Activated T-helper 17 cell treated with anti-CD3 and anti-CD28 coated beads, Interleukin-2, amount 50 U/mL, for 72 hours (primary cell): ENCODE measurements around the gene THEMIS. TPM values are rescaled to one million over a fixed set of nuclear protein-coding genes. Genes with fewer than 3 reads are reported as not detected.
"Not testable (repeated sequence)": the region's sequence is repeated elsewhere in the genome, so short reads cannot be mapped to it uniquely, and the experiment has no call there.

Source experiments
- ATAC-seq: fragments of 150-1000 bp; cut with Tn5 transposase; replicated peaks from 2 replicates; pipeline ENCODE4 v1.10.0; 2021; ENCODE audit warnings: mild to moderate bottlenecking, moderate library complexity
- H3K27ac Mint-ChIP-seq: one replicate; pipeline ENCODE4 v1.8.0; 2022; ENCODE audit warnings: mixed read lengths
- H3K27me3 Mint-ChIP-seq: one replicate; pipeline ENCODE4 v1.8.0; 2022; ENCODE audit warnings: mixed read lengths
- H3K36me3 Mint-ChIP-seq: one replicate; pipeline ENCODE4 v1.8.0; 2022; ENCODE audit warnings: low read depth, mild to moderate bottlenecking, mixed read lengths
- H3K4me1 Mint-ChIP-seq: one replicate; pipeline ENCODE4 v1.8.0; 2022; ENCODE audit warnings: mixed read lengths
- H3K4me3 Mint-ChIP-seq: one replicate; pipeline ENCODE4 v1.8.0; 2022; ENCODE audit warnings: mild to moderate bottlenecking, mixed read lengths
- H3K9me3 Mint-ChIP-seq: one replicate; pipeline ENCODE4 v1.8.0; 2022; ENCODE audit warnings: mixed read lengths
- total RNA-seq, 2 donors: library from RNA; stranded (reverse); gene quantifications; one replicate each; pipeline ENCODE4 v1.2.3, GENCODE V29; 2022

THEMIS gene
- total RNA-seq, 2 donors from 2014 or later, result 64.9 to 72.9 TPM

DNA sequence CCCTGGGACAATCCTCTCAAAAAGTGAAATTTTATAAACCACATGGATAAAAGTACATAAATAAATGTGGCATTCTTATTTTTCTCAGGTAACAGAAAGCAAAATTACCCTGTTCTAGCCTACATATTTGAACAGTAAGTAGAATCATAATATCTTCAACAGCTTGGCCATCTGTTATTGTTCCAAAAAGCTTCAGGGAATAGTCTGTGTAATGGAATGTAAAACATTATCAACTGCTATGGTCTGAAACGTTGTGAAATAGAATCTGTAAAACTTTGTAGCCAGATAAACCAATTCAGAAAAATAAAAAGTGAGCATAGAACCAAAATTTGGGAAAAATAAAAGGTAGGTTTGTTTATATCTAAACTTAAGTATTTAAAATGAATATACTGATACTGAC, 114.7 kb downstream of the THEMIS start:
- peaks cover 52% of the 10 kb centered on the region for H3K4me1 Mint-ChIP-seq
- H3K36me3 Mint-ChIP-seq, result peaks cover 46% of the 10 kb centered on the region
- no peak overlapping the region for H3K27ac Mint-ChIP-seq
- no peak overlapping the region for H3K4me3 Mint-ChIP-seq
- peaks cover 4% of the 10 kb centered on the region for H3K9me3 Mint-ChIP-seq
- no peaks in the 10 kb centered on the region for H3K27me3 Mint-ChIP-seq
- no peak for ATAC-seq

DNA sequence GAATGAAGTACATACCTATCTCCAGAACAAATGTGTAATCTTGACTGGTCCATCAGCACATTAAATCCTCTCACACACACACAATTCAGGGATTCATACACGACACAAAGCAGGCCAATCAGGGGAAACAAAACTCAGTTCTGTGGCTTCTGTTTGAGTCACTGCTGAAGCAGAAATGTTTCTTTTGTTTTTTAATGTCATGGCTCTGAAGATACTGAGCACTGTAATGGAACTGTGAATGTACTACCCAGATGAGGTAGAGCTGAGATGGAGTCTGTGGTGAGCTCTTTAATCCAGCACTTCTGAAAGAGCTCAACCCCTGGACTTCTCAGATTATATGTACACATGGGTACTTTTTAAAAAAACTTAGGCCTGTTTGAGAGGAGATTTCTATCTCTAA, 116.4 kb downstream of the THEMIS start:
- peak overlapping the region; percentile 11 for H3K4me3 Mint-ChIP-seq
- H3K4me1 Mint-ChIP-seq, result peaks cover 52% of the 10 kb centered on the region
- no peaks in the 10 kb centered on the region for H3K27me3 Mint-ChIP-seq
- H3K36me3 Mint-ChIP-seq, result peaks cover 38% of the 10 kb centered on the region
- peak overlapping the region; percentile 42 for H3K27ac Mint-ChIP-seq
- peaks cover 4% of the 10 kb centered on the region for H3K9me3 Mint-ChIP-seq
- ATAC-seq, result peak; percentile 99

DNA sequence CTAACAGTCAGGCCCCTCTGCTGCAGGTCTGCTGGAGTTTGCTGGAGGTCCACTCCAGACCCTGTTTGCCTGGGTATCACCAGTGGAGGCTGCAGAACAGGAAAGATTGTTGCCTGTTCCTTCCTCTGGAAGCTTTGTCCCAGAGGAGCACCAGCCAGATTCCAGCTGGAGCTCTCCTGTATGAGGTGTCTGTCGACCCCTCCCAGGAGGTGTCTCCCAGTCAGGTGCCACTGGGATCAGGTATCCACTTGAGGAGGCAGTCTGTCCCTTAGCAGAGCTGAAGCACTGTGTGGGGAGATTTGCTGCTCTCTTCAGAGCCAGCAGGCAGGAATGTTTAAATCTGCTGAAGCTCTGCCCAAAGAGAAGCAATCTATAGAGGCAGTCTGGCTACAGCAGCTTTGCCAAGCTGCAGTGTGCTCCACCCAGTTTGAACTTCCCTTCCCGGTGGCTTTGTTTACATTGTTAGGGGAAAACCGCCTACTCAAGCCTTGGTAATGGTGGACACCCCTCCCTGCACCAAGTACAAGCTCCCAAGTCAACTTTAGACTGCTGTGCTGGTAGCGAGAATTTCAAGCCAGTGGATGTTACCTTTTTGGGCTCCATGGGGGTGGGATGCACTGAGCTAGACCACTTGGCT, 119.1 kb downstream of the THEMIS start:
- not testable (repeated sequence) for ATAC-seq, H3K27ac Mint-ChIP-seq, H3K27me3 Mint-ChIP-seq, H3K4me3 Mint-ChIP-seq, H3K9me3 Mint-ChIP-seq
- Mint-ChIP-seq H3K36me3 (peaks cover 28% of the 10 kb centered on the region), H3K4me1 (peaks cover 38% of the 10 kb centered on the region)

DNA sequence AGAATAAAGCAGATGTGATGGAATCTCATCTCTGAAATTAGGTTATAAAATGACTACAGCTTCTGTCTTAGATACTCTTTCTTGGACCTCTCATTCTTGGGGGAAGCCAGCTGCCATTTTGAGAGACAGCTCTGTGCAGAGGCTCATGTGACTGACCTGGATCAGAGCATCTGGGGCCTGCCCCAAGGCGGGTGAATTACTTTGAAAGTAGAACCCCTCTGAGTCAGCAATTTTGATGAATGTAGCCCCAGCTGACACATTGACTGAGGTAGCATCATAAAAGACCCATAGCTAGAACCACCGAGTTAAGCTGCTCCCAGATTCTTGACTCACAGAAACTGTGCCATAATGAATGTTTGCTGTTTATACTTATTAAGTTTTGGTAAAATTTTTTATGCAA, 124.5 kb downstream of the THEMIS start:
- no peaks in the 10 kb centered on the region for H3K27me3 Mint-ChIP-seq
- peak; percentile 77 for ATAC-seq
- peaks cover 17% of the 10 kb centered on the region for H3K36me3 Mint-ChIP-seq
- H3K4me3 Mint-ChIP-seq, result peak overlapping the region; percentile 33
- H3K9me3 Mint-ChIP-seq, result peaks cover 5% of the 10 kb centered on the region
- H3K4me1 Mint-ChIP-seq, result peaks cover 22% of the 10 kb centered on the region
- H3K27ac Mint-ChIP-seq, result peak overlapping the region; percentile 19

DNA sequence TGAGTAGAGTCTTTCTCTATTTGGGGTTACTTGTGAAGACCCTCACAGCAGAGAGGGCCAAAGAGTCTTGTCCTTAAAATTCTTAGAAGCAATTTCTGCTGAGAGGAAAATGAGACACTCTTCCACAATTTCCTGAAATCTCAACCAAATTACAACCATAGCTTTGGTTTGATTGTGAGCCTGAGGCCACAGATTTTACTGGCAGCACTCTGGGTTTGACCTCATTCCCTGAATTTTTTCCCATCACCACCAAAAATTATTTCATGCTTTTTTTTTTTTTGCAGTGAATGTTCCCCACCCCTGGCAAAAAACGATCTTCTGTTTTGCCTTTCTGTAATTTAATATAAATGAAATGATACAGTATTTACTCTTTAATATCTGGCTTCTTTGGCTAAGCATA, 125.5 kb downstream of the THEMIS start:
- Mint-ChIP-seq H3K9me3 (peaks cover 5% of the 10 kb centered on the region), H3K27me3 (no peaks in the 10 kb centered on the region), H3K36me3 (peaks cover 25% of the 10 kb centered on the region), H3K4me1 (peaks cover 21% of the 10 kb centered on the region), H3K27ac (peak overlapping the region; percentile 19), H3K4me3 (peak overlapping the region; percentile 33)
- ATAC-seq, result no peak

DNA sequence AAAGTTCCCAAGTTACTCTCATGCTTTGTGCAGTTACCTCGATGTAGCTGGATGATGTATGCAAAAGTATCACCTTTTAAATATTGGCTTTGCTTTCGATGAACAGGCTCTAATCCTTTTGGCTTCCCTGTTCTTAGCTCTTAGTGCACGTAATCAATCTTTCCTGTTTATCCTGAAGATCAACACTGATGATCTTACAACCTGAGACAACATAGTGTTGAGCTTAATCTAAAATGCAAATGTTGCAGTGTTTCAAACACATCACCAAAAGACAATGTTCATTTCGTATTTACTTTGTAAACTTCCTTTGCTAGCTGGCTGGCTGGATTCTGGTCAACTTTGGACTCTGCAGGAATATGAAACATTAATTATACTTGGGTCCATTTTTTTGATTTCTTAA, 132.1 kb downstream of the THEMIS start:
- Mint-ChIP-seq H3K36me3 (peaks cover 18% of the 10 kb centered on the region), H3K4me1 (peaks cover 38% of the 10 kb centered on the region), H3K27me3 (no peaks in the 10 kb centered on the region), H3K27ac (no peak overlapping the region), H3K4me3 (no peak overlapping the region), H3K9me3 (peaks cover 5% of the 10 kb centered on the region)
- no peak for ATAC-seq

DNA sequence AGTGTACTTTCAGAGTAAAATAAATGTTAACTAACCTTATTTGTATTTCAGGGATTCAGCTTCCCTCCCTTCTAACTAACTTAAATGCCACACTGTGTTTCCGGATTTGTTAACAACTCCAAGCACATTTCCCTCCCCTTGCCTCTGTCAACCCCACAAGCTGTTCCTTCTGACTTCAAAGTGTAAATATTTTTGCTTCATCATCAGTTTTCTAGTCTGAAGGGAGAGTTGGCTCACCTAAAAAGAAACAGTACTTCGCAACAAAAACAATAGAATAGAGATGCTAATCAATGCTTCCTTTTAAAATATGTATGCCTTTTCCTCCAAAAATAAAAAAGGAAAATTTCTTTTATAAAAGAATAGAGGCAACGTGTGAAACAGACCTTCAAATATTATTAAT, 132.6 kb downstream of the THEMIS start:
- peaks cover 5% of the 10 kb centered on the region for H3K9me3 Mint-ChIP-seq
- peaks cover 39% of the 10 kb centered on the region for H3K4me1 Mint-ChIP-seq
- peaks cover 18% of the 10 kb centered on the region for H3K36me3 Mint-ChIP-seq
- ATAC-seq, result no peak
- H3K4me3 Mint-ChIP-seq, result no peak overlapping the region
- H3K27ac Mint-ChIP-seq, result no peak overlapping the region
- H3K27me3 Mint-ChIP-seq, result no peaks in the 10 kb centered on the region

DNA sequence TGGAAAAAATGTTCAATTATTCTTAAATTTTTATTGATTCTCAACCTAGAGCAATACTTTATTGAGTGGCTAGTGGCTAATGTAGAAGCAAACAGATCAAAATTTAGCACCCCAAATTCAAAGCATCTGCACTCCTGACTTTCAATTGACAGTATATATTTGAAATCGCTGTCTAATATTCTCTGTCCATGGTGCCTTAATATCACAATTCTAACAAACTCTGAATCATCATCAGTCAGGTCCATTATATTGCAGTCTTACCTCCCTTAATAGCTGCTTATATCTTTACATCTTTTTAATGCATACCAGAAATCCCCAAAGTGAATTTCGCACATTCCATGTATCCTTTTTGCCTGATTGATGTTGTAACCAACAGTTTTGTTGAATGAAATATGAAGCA, 134.9 kb downstream of the THEMIS start:
- Mint-ChIP-seq H3K4me3 (no peak overlapping the region), H3K27me3 (no peaks in the 10 kb centered on the region), H3K9me3 (no peaks in the 10 kb centered on the region), H3K27ac (no peak overlapping the region), H3K36me3 (peaks cover 16% of the 10 kb centered on the region), H3K4me1 (peaks cover 47% of the 10 kb centered on the region)
- no peak for ATAC-seq

DNA sequence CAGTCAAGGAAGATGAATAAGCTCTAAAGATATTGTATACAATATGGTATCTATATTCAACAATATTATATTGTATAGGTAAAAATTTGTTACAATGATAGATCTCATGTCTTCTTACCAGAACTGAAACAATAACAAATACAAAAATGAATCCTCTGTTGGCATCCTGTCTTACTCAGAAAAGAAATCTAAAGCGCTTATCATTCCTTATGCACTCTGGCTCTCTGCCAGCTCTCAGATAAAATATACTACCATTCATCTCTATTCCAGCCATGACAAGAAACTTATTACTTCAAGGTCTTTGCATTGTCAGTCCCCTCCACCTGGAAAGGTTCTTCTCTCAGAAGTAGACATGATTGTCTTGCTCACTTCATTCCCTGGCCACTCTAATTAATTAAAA, 138.6 kb downstream of the THEMIS start:
- ATAC-seq, result peak; percentile 61
- Mint-ChIP-seq H3K4me1 (peaks cover 40% of the 10 kb centered on the region), H3K27ac (peak overlapping the region; percentile 37), H3K9me3 (no peaks in the 10 kb centered on the region), H3K27me3 (no peaks in the 10 kb centered on the region), H3K4me3 (peak overlapping the region; percentile 1), H3K36me3 (peaks cover 11% of the 10 kb centered on the region)

DNA sequence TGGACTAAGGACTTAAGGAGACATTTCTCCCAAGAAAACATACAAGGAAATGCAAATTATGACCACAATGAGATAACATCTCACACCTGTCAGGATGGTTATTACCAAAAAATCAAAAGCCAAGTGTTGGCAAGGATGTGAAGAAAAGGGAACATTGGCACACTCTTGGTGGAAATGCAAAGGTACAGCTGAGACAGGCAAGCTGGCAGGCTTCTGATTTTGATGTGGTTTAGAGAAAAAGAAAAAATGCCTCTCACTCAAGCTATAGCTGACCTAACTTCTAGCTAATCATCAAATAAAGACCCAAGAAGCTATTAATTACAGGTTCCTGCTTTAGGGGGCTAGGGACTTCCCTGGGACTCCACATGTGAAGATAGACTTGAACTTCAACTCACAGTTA, 139.8 kb downstream of the THEMIS start:
- no peak for ATAC-seq
- peaks cover 36% of the 10 kb centered on the region for H3K4me1 Mint-ChIP-seq
- no peak overlapping the region for H3K27ac Mint-ChIP-seq
- peaks cover 11% of the 10 kb centered on the region for H3K36me3 Mint-ChIP-seq
- no peaks in the 10 kb centered on the region for H3K9me3 Mint-ChIP-seq
- H3K4me3 Mint-ChIP-seq, result no peak overlapping the region
- H3K27me3 Mint-ChIP-seq, result no peaks in the 10 kb centered on the region

DNA sequence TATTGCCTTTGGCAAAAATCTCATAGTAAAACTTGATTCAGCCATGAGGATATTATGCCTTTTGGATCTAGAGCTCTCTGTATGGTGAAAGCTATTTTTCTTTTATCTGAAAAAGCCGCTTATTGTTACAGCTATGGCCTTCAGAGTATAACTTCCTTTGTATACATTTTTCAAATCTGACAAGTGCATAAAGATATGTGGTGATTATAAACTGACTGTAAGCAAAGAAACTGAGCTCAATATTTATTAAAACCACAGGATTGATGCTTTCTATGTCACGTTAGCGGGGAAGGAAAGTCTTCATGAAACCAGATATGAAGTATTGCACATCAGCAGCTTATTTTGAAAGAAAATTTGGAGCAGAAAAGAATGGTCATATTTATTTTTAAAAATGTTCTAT, 151.8 kb downstream of the THEMIS start:
- H3K36me3 Mint-ChIP-seq, result no peaks in the 10 kb centered on the region
- no peaks in the 10 kb centered on the region for H3K27me3 Mint-ChIP-seq
- no peaks in the 10 kb centered on the region for H3K9me3 Mint-ChIP-seq
- H3K4me3 Mint-ChIP-seq, result peak overlapping the region; percentile 56
- peak overlapping the region; percentile 56 for H3K27ac Mint-ChIP-seq
- ATAC-seq, result no peak
- peaks cover 50% of the 10 kb centered on the region for H3K4me1 Mint-ChIP-seq

DNA sequence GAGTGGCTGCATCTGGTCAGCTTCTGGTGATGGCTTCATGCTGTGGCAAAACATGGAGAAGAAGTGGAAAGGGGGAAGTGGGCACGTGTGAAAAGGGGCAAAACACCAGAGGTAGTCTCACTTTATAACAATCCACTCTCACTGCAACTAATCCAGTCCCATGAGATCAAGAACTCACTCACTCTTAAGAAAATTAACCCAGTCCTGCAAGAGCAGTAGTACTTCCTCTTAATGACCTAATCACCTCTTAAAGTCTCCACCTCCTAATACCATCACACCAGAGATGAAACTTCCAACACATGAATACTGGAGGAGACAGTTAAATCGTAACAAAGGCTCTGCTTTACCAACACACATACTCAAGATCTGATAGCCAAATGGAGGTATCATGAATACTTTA, 152.6 kb downstream of the THEMIS start:
- H3K4me3 Mint-ChIP-seq, result peak overlapping the region; percentile 56
- H3K27ac Mint-ChIP-seq, result no peak overlapping the region
- H3K9me3 Mint-ChIP-seq, result no peaks in the 10 kb centered on the region
- peaks cover 51% of the 10 kb centered on the region for H3K4me1 Mint-ChIP-seq
- no peaks in the 10 kb centered on the region for H3K36me3 Mint-ChIP-seq
- H3K27me3 Mint-ChIP-seq, result no peaks in the 10 kb centered on the region
- ATAC-seq, result peak; percentile 55

DNA sequence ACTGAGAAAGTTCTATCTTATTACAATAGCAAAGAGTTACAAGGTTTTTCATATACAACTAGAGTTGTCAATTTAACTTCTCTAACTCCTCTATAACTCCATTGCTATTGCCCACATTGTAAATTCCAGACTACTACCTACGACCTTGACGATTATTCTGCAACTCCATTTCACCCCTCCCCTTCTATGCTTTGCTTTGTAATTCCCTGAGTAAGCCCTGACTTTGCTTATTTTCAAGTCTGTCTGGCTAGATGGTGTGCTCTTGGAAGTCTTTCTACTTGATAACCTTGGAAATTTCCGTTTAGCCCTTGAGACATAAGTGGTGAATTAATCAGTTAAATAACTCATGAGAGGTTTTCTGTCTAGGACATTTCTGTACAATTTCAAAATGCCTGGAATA, 162.4 kb downstream of the THEMIS start:
- Mint-ChIP-seq H3K36me3 (peaks cover 22% of the 10 kb centered on the region), H3K4me1 (peaks cover 23% of the 10 kb centered on the region), H3K27ac (no peak overlapping the region), H3K9me3 (no peaks in the 10 kb centered on the region), H3K4me3 (no peak overlapping the region), H3K27me3 (no peaks in the 10 kb centered on the region)
- ATAC-seq, result no peak

DNA sequence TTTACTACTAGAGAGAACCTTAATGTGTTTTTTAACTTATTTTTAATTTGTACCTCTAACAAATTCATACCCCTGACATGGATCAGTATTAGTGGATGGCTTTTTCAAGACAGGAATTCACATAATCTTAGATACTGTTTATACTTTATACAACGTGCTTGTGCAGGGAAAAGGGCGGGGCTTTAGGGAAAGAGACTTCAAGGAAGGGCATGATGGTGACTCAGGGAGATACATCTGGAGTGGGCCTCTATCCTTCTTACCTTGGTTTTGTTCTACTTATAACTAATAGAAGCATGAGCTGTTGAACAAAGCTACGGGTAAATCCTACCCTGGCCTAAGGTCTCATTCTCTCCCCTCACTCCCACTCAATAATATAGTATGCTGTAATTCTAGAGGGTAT, 163.1 kb downstream of the THEMIS start:
- no peaks in the 10 kb centered on the region for H3K9me3 Mint-ChIP-seq
- peak overlapping the region; percentile 65 for H3K27ac Mint-ChIP-seq
- peaks cover 26% of the 10 kb centered on the region for H3K4me1 Mint-ChIP-seq
- ATAC-seq, result no peak
- H3K36me3 Mint-ChIP-seq, result peaks cover 26% of the 10 kb centered on the region
- H3K4me3 Mint-ChIP-seq, result no peak overlapping the region
- H3K27me3 Mint-ChIP-seq, result no peaks in the 10 kb centered on the region

DNA sequence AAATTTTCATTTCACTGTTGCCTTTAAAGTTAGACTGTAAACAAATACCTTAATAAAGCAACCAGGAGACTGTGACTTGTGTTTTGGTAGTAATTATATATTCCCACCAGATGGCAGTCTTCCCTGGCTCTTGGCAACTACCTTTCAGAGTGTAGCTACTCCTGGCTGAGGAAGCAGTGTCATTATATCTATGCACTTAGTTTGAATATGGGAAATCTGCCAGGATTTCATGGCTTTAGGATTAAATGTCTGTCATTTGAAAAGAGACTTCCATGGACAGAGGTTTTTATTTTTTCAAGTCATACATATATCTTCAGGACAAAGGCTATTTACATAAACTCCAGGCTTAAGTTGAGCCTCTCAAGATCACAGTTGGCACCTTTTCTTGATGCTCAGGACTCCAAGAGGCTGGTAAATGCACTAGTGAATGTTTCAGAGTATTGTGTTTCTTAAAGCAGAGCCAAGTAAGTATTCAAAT, 163.8 kb downstream of the THEMIS start:
- H3K27ac Mint-ChIP-seq, result peak overlapping the region; percentile 65
- ATAC-seq, result peak; percentile 87
- no peak overlapping the region for H3K4me3 Mint-ChIP-seq
- H3K9me3 Mint-ChIP-seq, result no peaks in the 10 kb centered on the region
- H3K27me3 Mint-ChIP-seq, result no peaks in the 10 kb centered on the region
- peaks cover 26% of the 10 kb centered on the region for H3K36me3 Mint-ChIP-seq
- H3K4me1 Mint-ChIP-seq, result peaks cover 21% of the 10 kb centered on the region

DNA sequence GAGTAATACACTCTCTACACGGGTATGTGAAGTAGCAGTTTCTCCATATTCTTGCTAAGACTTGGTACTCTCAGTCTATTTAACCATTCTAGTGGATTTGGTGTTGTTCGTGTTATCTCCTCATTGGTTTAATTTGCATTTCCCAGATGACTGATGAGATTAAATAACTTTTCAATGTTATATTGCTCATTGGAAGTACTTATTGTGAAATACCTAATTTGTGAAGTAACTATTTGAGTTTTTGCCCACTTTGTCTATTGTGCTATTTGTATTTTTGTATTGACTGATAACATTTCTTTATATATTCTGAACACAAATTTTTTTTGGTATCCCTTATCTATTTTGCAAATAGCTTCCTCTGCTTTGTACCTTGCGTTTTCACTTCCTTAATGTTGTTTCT, 167.9 kb downstream of the THEMIS start:
- Mint-ChIP-seq H3K27ac (no peak overlapping the region), H3K4me3 (no peak overlapping the region), H3K36me3 (peaks cover 36% of the 10 kb centered on the region), H3K27me3 (no peaks in the 10 kb centered on the region), H3K9me3 (no peaks in the 10 kb centered on the region), H3K4me1 (peaks cover 24% of the 10 kb centered on the region)
- no peak for ATAC-seq
